ENCODE measurements around the gene IL17RE. TPM values are rescaled to one million over a fixed set of nuclear protein-coding genes. Genes with fewer than 3 reads are reported as not detected.

The IL17RE gene
- total and polyA plus RNA-seq, 2 experiments from 2014 or later = 1.1 to 3.4 TPM

GRCh38 chr3:9916734-9917680 is 14.4 kb downstream of the IL17RE start, which contains the start of gene IL17RC (continued):
- TF ChIP-seq ZNF462 (CRISPR knock-in tag; IDR thresholded peaks at IDR 0.05) (no peak), POLR2AphosphoS5 (IDR thresholded peaks at IDR 0.05; ENCODE audit: low read depth) (peak; percentile 60), NANOG (IDR thresholded peaks at IDR 0.05; ENCODE audit: borderline replicate concordance) (no peak)

DNA sequence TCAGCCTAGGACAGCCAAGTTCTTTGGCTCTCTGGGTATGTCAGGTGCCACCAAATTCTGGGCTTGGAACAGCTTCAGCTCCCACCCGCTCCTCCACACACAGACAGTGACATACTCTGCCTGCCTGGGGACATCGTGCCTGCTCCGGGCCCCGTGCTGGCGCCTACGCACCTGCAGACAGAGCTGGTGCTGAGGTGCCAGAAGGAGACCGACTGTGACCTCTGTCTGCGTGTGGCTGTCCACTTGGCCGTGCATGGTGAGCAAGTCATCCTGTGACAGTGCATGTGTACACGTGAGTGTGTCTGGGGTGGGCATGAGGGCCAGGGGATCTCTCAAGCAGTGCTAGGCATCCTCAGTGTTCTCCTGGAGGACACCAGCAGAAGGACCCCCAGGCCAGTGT is 15.2 kb downstream of the IL17RE start:
- DNase-seq (ENCODE audit: low spot score) (no peak), ATAC-seq (no peak)
- Mint-ChIP-seq H3K27ac (no peak overlapping the region), H3K4me3 (0 out of 3 replicates have a peak overlapping the region, but pooled peaks have one; percentile 17), H3K36me3 (ENCODE audit: low read depth) (peaks cover 4% of the 10 kb centered on the region; the same call in 1 of the 3 replicates), H3K4me1 (peaks cover 16% of the 10 kb centered on the region), H3K27me3 (ENCODE audit: insufficient read depth, low read depth, poor library complexity) (peaks cover 8% of the 10 kb centered on the region), H3K9me3 (no peaks in the 10 kb centered on the region)
- peak overlapping the region; percentile 84; the same call in 1 of the 2 replicates for H3K4me2 ChIP-seq
- peaks cover 17% of the 10 kb centered on the region for H3K4me1 ChIP-seq (ENCODE audit: insufficient read depth)
- H2AFZ ChIP-seq = no peak overlapping the region
- H4K20me1 ChIP-seq (replicated peaks; ENCODE audit: insufficient read depth) = no peaks in the 10 kb centered on the region
- H3K27me3 ChIP-seq (ENCODE audit: insufficient read depth) = peaks cover 12% of the 10 kb centered on the region; the same call in 1 of the 2 replicates
- no peaks in the 10 kb centered on the region for H3K9me2 ChIP-seq (ENCODE audit: insufficient read depth)
- no peak overlapping the region for H3K27ac ChIP-seq (ENCODE audit: low read depth)
- H3K36me3 ChIP-seq (ENCODE audit: insufficient read depth) = no peaks in the 10 kb centered on the region
- H3K4me3 ChIP-seq = no peak overlapping the region
- no peaks in the 10 kb centered on the region for H3K79me2 ChIP-seq (replicated peaks; ENCODE audit: insufficient read depth)
- H3F3A ChIP-seq (replicated peaks; ENCODE audit: low read depth) = 0 out of 2 replicates have a peak, but pooled peaks cover 5% of the 10 kb centered on the region
- no peak for TF ChIP-seq EZH2phosphoT487 (IDR thresholded peaks at IDR 0.05; ENCODE audit: unreplicated experiment)
- no peak for TF ChIP-seq CREB1 (CRISPR knock-in tag; IDR thresholded peaks at IDR 0.05; ENCODE audit: low read depth)
- TF ChIP-seq ZNF114 (CRISPR knock-in tag; IDR thresholded peaks at IDR 0.05) = no peak
- no peak for TF ChIP-seq ZNF462 (CRISPR knock-in tag; IDR thresholded peaks at IDR 0.05)
- TF ChIP-seq, protein P1, sequence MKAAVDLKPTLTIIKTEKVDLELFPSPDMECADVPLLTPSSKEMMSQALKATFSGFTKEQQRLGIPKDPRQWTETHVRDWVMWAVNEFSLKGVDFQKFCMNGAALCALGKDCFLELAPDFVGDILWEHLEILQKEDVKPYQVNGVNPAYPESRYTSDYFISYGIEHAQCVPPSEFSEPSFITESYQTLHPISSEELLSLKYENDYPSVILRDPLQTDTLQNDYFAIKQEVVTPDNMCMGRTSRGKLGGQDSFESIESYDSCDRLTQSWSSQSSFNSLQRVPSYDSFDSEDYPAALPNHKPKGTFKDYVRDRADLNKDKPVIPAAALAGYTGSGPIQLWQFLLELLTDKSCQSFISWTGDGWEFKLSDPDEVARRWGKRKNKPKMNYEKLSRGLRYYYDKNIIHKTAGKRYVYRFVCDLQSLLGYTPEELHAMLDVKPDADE (IDR thresholded peaks at IDR 0.05) = no peak
